Heart left ventricle (tissue), 13 donors: ENCODE results near the gene C11orf21.

Experiments
- CTCF ChIP-seq, 12 donors: fragments of 200-600 bp; sonication (generic) in 4 of 12; IDR thresholded peaks; one replicate each; pipeline versions ENCODE4 v1.5.0 to v1.8.0; 2018 to 2022; ENCODE audit warnings: antibody characterized with exemption in 12 of 12, mild to moderate bottlenecking in 5 of 12
- POLR2A ChIP-seq, 2 donors: fragments of 450-650 bp; IDR thresholded peaks; one replicate each; pipeline ENCODE4 v1.6.1; 2017; ENCODE audit warnings: antibody characterized with exemption in 2 of 2, mild to moderate bottlenecking in 2 of 2, moderate library complexity in 2 of 2
- donor health status: ischemic (EF 13 %, LVEDD 7.1; RV severe dilation, severe dysfunction).
- donor health status: DM: no; HTN: yes; CAD: no.
- donor health status: DM: no; HTN: no; CAD: no.
- donor health status: ischemic (EF 25% LVEDD 6.9; RV normal size, moderate dysfunction).
- donor health status: ischemic (EF 25% LVEDD 5.7; RV mildly dilated, moderate dysfunction).
- donor health status: ischemic (EF 35%, LVEDD 5.7; RV mildly dilated, moderate dysfunction).
- donor health status: nonischemic (EF 11% LVEDD 7.7; RV severe dilation, severe dysfunction).
- donor health status: DM: yes; HTN: yes; CAD: no.
- donor health status: PGD.
- donor health status: ischemic (EF 29% LVEDD 5.4; RV normal size, mild dysfunction).
- donor health status: nonischemic (EF 23%, LVEDD 6.1; RV moderate dilation, normal function).

- TF ChIP-seq CTCF (IDR thresholded peaks at IDR 0.05) (no peak), POLR2A (IDR thresholded peaks at IDR 0.05) (no peak)
These were observed 31.2 kb downstream of the C11orf21 start, which contains the start of gene ASCL2 for GRCh38 chr11:2270322-2271076.
